ENCODE data around the gene SFTPA1.

GRCh38 chr10:79610601-79611191 is at the start of gene SFTPA1:
- TF ChIP-seq, protein P1, sequence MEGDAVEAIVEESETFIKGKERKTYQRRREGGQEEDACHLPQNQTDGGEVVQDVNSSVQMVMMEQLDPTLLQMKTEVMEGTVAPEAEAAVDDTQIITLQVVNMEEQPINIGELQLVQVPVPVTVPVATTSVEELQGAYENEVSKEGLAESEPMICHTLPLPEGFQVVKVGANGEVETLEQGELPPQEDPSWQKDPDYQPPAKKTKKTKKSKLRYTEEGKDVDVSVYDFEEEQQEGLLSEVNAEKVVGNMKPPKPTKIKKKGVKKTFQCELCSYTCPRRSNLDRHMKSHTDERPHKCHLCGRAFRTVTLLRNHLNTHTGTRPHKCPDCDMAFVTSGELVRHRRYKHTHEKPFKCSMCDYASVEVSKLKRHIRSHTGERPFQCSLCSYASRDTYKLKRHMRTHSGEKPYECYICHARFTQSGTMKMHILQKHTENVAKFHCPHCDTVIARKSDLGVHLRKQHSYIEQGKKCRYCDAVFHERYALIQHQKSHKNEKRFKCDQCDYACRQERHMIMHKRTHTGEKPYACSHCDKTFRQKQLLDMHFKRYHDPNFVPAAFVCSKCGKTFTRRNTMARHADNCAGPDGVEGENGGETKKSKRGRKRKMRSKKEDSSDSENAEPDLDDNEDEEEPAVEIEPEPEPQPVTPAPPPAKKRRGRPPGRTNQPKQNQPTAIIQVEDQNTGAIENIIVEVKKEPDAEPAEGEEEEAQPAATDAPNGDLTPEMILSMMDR (IDR thresholded peaks at IDR 0.05), result no peak
- TF ChIP-seq BHLHE40 (IDR thresholded peaks at IDR 0.05; ENCODE audit: low read depth, low read length) (no peak), GATA3 (IDR thresholded peaks at IDR 0.05; ENCODE audit: borderline replicate concordance) (no peak)

Measured in A549 (cell line).